ENCODE results near the gene DNAL4.

DNAL4 gene

DNA sequence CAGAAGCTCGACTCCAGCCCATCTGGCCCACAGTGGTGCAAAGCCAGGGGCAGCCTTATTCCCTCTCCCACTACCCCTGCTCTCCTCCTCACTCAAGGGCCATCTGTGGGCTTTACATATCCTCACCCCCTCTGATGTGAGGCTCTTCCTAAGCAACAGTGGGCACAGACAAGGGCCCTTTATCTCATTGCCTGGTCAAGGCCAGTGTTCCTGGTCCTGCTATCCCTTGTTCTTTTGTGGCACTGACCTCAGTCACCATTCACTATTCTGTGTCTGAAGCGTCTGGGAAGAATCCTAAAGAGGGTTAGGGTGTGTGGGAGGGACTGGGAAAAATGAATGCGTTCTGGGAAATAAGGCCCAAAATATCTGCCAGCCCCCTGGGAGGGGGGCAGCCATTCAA, 7.3 kb downstream of the DNAL4 start:
- DNase-seq (ENCODE audit: low read depth in 2 of 2) = no peak

DNA sequence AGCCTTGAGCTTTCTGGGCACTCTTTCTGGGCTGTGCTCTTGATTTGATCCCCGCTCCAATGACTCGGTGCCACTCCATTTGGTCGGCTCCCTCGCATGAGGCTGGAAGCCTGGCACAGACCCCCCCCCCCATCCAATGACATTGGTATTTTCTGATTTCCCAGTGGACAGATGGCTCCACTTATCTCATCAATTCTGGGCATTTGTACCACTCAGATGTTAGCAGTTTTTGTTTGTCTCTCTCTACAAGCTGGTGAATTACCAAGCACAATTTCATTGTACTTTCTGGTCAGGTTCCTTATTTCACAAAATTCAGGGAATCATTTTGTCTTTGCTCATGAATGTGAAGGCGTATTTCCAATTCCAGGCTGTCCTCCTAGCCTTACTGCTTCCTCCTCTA, 9.1 kb downstream of the DNAL4 start:
- no peak for DNase-seq (ENCODE audit: low read depth in 2 of 2)

DNA sequence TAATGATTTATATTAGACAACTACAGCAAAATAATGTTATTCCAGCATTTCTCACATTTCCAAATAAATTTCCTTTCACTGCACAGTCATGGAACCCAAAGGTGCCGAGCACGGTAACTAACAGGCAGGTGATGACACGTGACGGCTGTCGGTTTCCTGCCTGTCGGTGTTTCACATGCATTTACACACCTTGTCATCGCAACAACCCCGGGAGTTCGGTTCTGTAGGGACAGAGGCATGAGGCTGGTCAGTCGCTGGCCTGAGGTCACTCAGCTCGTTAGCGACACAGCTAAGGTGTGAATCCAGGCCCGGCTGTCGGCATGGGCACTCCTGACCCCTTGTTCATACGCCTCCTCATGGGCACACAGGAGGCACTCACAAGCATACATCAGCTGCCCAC, 9.9 kb downstream of the DNAL4 start:
- DNase-seq (ENCODE audit: low read depth in 2 of 2) = no peak

DNA sequence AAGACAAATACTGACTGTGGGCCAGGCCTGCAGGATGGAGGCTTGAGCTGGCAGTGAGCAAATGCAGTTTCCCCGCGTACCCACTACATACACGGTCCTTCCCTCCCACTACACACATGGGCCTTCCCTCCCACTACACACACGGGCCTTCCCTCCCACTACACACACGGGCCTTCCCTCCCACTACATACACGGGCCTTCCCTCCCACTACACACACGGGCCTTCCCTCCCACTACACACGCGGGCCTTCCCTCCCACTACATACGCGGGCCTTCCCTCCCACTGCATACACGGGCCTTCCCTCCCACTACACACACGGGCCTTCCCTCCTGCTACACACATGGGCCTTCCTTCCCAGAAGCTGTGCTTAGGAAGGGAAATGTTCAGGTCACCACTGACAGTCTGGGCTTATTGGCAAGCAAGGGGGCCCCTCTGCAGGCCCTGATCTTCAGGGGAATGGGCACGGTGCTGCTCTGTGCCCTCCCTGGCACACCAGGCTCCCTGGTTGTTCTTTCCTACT, 10.8 kb downstream of the DNAL4 start:
- DNase-seq (ENCODE audit: low read depth in 2 of 2) = no peak

DNA sequence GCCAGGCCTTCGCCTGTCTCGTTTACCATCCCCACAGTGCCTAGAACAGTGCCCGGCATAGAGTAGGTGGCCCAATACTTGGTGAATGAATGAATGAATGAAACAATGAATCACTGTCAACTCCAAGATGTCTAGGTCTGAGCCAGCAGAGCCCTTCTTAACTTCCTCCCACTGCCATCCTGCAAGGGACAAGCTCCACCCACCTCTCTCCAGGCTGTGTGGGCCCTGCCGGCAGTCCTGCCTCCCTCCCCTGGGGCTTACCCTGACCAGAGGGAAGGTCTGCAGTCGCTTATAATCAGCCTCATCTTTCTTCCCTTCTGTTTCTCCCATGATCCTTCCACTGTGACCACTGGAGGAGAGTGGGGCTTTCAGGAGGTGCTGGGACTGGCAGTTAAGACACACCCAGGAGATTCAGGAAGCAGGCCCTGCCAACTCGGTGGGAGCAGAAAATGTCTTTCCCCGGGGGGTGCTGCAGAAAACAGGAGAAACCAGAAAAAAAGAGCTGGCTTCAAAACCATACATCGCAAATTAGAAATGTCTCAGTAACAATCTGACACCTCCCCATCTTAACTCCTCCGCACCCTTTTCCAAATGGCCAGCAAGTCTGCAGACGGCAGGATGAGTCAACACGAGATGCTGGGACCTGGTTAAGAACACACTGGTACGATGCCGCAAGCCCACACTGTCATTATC, 11.4 kb downstream of the DNAL4 start:
- DNase-seq (ENCODE audit: low read depth in 2 of 2) = no peak

DNA sequence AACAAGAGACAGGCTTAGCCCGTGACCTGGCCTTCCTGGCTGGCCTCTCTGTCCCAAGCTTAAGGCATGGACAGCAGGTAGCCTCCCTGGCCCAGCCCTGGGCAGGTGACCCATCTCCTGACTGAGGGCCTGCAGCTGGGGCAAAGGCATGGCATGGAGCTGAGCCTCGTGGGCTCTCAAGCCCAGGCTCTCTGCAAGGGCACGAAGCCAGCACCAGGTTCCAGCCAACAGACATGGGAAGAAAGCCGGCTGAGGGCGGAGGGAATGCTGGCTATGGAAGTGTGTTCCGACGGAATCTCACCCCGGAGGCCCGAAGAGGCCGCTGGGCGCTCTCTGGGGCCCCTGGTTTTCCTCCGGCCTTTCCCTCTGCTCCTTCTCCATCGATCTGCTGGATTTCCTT, 12.9 kb downstream of the DNAL4 start:
- no peak for DNase-seq (ENCODE audit: low read depth in 2 of 2)

DNA sequence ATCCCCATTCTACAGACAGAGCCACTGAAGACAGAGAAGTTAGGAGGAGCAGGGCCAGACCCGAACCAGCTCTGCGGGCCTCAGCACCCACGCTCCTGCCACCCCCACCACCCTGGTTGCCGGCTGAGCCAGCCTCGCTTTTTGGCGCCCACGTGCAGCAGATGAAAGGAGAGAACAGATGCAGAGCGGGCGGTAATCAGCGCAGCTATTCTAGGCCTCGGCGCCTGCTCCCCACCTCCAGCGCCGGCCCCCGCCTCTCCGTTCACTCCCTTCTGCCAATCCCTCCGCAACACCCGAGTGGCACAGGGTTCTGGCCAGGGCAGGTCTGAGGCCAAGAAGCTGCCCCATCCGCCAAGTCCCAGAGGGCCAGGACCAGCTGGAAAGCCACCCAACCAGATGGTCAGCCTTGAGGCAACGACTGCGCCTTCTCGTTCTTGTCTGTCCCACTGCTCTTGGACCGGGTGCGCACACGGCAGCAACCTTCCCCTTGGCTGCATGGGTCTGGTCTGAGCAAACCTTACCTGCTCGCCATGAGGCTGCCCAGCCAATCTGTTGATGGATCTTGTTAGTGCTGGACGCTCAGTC, 16.8 kb downstream of the DNAL4 start:
- DNase-seq (ENCODE audit: low read depth in 2 of 2) = no peak

DNA sequence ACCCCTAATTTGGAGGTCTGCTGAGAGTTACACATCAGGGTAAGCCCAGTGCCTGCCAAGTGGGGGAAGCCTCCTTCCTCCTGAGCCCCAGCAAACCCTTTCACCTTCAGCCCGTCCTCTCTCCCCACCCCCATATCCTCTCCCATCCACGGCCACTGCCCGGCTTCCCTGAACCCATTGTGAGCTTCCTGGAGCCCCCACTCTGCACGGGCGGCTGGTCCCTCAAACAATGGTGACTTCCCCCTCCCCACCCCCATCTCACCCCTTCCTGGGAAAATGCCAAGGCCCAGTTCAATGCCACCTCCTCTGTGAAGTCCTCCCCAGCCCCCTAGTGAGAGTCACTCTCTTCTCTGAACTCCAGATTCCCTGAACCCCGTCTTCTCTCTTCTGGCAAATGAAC, 17.9 kb downstream of the DNAL4 start:
- DNase-seq (ENCODE audit: low read depth in 2 of 2) = no peak

DNA sequence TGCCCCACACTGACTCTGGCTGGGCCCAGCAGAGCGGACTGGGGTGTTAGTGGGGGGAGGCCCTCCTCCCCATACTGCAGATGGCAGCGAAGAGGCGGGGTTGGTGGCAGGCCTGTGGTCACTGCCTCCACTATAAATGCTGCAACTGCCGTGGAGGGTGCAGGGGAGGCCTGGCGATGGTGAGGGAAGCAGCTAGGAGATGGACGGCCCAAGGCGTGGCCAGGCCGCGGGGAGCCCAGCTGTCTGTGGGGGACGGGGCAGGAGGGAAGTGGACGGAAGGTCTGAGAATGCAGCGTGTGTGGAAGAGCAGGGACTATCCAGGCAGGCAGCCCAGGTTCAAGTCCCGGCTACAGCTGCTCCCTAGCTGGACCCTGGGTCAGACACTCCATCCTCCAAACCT, 18.3 kb downstream of the DNAL4 start:
- DNase-seq (ENCODE audit: low read depth in 2 of 2) = no peak

DNA sequence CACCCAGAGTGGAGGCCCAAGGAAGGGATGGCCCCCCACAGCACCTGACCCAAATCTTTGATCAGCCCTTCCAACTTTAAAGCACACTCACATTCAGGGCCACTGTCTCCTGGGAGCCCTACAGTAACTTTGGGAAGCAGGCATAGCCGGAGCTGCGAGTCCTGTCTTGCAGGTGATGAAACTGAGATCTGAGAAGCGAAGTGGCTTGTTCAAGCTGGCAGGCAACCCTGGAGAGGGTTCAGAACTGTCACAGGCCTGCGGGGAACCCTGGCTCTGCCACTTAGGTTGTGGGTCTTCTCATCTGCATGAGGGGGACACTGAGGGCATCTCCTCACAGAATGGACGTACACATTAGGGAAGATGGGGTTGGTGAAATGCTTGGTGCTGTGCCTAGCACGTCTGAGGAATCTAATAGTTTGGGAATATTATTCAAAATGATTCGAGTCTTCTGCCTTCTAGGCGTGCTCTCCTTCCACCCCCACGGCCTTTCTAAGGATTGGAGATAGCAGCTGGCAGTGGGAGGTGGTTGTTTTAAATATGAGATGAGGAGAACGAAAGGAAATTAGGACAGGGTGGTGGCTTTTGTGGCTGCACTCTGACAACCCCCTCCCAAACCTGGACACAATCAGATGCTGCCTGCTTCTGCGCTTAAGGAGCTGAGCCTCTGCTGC, 19.3 kb downstream of the DNAL4 start:
- DNase-seq (ENCODE audit: low read depth in 2 of 2) = no peak

DNA sequence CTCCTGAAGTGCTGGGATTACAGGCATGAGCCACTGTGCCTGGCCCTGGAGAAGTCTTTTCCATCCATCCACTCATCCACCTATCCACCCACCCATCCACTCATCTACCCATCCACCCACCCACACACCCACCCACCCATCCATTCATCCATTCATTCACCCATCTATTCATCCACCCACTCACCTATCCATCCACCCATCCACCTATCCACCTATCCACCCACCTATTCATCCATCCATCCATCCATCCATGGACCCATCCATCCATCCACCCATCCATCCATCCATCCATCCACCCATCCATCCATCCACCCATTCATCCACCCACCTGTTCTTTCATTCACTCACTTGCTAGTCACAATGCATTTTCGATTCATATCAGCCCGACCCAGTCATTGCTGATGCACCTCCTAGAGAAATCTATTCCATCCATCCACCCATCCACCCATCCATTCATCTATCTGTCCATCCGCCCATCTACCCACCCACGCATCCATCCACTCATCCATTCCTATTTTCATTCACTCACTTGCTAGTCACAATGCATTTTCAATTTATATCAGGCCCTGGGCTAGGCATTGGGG, 20.5 kb downstream of the DNAL4 start:
- no peak for DNase-seq (ENCODE audit: low read depth in 2 of 2)

DNA sequence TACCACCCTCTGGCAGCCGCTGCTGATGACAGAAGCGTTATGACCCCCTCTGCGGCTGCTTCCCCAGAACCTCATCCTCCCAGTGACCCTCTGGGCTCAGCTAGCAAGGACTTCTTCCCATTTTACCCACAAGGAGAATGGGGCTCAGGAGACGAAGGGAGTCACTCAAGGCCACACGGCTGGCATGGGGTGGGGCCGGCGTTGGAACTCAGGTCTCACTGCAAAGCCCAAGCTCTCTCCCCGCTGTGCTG, 21.4 kb downstream of the DNAL4 start:
- DNase-seq (ENCODE audit: low read depth in 2 of 2) = no peak

DNA sequence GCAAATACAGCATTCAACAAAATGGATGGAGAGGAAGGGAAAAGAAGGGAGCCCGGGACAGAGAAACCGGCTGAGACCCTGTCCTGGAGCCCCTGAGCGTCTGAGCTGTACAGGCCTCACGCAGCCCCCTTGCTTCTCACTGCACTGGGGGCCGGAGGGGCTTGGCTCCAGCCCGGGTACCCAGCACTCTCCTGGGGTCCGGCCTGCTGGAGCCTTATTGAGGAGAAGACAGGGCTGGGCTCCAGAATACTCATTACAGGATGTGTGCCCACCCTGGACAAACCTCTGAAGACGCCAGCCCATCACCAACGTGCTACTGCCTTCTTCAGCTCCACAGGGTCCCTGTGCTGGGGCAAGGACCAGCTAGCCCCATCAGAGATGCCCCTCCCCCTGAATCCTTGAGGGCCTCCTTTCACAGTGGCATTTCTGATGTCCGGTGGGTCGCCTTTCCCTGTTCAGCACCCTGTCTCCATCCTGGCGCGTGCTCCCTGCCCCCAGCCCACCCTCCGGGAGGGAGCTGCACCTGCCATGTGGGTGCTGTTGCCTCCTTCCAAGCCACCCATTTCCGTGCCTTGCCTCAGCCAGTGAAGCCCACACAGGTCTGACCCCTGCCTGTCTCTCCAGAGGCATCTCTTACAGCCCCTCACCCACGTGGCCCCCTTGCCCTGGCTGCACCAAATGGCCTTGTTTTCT, 23.5 kb downstream of the DNAL4 start:
- no peak for DNase-seq (ENCODE audit: low read depth in 2 of 2)

DNA sequence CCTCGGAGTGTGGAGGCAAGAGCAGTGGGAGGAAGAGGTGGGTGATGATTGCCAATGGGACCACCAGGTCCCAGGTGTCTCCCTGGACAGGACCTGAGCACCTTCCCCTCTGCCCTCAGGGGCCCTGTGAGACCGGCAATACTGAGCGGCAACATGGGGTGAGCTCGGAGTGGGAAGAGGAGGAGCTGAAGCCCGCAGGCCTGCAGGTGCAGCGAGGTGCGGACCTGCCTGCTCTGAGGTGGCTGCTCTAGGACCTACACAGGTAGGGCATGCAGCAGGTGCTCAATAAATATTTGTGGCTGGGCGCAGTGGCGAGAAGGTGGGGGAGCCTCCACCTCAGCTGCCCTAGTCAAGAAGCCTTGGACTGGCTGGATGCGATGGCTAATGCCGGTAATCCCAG, 25.9 kb downstream of the DNAL4 start:
- DNase-seq (ENCODE audit: low read depth in 2 of 2) = no peak

DNA sequence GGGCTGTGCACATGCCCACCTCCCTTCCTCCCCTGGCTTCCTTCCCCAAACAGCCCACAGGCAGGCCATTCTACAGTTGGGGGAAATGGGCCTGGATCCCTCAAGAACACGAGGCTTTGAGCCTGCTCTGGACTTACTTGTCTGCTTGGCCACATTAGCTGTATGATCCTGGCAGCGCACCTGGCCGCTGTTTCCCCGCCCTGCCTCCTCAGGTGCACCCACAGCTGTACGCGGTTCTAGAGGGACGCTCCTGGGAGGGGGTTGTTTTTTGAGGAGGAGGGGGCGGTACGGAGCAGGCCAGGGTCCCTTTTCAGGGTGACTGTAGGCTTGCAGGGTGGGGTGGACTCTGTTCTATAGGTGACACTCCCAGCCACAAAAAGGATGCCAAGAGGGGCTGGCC, 26.6 kb downstream of the DNAL4 start:
- no peak for DNase-seq (ENCODE audit: low read depth in 2 of 2)

DNA sequence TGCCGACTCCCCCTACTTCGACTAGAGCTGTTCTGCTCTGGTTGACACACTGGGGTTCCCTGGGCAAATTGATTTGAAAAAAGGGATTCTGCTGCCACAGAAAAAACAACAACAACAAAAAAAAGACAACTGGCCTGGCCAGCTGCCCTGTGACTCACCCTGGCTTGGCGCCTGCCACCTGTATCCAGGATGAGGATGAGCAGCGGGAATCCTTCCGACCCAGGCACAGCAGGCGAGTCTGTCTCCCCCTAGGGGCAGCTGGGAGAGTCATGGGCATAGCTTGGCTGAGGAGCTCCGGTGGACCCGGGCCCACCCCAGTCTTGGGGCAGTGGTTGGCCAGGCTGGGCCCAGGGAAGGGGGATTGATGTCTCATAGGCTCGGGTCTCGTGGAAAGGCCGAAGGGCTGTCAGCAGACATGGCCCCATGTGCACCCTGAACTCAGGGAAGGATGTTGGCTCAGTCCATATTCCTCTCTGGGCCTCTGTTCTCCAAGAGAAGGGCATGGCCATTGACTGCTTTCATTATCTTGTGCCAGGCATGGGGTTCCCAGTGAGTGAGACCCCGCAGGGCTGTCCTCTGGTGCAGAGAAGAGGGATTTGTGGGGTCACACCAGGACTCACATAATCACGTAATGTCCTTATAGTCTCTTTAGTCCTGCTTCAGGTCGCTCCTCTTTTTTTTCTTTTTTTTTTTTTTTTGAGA, 27.7 kb downstream of the DNAL4 start:
- no peak for DNase-seq (ENCODE audit: low read depth in 2 of 2)

DNA sequence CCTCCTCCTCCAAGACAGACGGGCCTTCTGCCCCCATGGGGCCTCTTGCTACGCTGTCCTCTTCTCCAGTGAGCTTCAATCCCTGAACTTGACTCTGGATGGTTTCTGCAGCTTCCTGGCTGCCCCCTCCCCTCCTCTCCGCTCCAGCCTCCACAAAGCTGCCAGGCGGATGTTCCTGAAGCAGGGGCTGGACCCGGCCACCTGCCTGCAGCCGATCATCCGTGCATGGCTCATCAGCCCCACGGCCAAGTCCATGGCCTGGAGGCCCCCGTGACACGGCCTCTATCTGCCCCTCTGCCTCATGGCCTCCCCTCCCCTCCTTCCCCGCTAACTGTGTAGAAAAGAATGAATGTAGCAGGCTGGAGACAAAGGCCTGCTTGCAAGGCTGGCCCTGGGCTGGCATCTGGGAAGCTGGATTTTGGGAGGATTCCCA, 31.4 kb downstream of the DNAL4 start:
- DNase-seq (ENCODE audit: low read depth in 2 of 2) = no peak

DNA sequence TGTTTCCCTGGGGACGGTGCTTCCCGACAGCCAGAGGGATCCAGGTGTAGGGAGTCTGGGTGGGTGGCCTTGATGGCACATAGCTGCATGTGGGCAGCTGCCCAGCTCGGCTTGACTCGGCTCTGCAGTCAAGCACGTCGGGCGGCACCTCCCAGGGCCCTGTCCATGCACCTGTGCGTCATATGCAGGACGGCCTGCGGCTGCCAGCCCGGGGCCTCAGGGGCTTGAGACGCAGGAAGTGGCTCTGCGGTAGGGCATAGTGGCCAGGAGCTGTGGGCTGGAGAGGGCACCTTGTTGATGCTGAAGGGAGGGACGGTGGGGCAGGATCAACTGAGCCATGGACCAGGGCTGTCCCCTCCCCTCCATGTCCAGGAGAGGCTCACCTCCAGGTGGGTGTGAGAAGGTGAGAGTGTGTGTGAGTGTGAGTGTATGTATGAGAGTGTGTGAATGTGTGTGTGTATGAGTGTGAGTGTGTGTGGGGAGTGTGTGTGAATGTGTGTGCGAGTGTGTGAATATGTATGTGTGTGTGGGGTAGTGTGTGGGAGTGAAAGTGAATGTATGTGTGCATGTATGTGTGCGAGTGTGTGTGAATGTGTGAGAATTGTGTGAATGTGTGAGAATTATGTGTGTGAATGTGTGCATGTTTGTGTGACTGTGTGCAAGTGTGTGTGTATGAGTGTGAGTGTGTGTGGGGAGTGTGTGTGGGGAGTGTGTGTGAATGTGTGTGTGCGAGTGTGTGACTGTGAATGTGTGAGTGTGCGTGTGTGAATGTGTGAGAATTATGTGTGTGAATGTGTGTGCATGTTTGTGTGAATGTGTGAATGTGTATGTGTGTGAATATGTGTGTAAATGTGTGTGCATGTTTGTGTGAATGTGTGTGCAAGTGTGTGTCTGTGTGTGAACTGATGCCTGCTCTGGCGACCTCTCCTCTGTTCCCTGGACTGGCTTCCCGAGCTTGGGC, 32.5 kb downstream of the DNAL4 start:
- DNase-seq (ENCODE audit: low read depth in 2 of 2) = no peak

DNA sequence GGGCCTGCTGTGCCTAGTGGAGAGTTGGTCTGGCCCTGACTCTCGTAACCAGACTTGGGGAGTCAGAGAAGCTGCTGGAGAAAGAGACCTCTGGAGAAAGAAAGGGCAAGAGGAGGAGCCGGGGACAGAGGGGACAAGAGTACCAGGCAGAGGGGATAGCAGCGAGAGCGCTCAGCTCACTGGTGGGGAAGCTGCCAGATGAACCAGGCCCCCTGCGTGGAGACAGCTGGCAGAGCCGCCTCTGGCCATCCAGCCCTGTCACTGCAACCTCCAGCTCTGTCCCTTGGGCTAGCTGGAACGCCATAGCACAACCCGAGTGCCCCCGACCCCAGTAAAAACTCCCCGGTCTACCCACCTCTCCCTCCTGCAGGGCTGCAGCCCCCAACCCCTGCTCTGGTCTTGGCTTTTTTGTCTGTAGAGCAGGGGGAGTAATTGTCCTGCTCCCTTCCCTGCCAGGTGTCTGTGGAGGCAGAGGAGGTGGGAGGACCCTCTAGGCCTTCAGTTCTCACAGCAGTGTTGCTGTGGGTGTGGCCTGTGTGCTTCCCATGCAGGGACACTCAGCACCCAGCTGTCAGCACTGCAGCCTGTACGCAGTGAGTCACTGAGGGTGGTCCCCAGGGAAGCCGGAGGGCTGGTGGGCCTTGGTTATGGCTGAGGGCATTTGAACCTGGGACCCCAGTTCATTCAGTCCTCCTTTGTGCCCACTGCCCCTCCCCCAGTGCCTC, 33.3 kb downstream of the DNAL4 start:
- DNase-seq (ENCODE audit: low read depth in 2 of 2) = no peak

DNA sequence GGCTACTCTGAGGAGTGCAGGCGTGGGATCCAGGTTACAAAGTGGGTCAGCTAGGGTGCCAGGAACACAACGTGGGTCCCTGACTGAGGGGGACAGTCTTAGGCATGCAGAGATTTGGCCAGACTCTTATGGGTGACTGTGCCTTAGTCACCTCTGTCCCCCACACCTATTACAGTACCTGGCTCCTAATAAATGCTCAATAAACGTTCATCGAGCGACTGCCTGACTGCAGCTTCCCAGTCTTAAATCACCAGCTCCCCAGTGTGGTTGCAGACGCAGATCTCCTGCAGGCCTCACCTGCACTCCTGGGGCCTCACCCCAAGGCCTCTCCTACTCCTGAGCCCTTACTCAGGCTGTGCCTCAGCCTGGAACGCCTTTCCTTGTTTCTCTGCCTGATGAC, 34.9 kb downstream of the DNAL4 start:
- DNase-seq (ENCODE audit: low read depth in 2 of 2) = no peak

All from fibroblast of skin of left quadriceps (primary cell).